HG03342 (cell line): ENCODE measurements around the gene PPP1CB.
"Not testable (repeated sequence)": the region's sequence is repeated elsewhere in the genome, so short reads cannot be mapped to it uniquely, and the experiment has no call there.

Experiments used
- ATAC-seq: cut with Tn5 transposase; IDR thresholded peaks from one replicate; pipeline ENCODE4 v1.9.1; 2021; ENCODE audit warnings: mild to moderate bottlenecking, moderate library complexity; ENCODE audit not compliant: unreplicated experiment

Gene PPP1CB

DNA sequence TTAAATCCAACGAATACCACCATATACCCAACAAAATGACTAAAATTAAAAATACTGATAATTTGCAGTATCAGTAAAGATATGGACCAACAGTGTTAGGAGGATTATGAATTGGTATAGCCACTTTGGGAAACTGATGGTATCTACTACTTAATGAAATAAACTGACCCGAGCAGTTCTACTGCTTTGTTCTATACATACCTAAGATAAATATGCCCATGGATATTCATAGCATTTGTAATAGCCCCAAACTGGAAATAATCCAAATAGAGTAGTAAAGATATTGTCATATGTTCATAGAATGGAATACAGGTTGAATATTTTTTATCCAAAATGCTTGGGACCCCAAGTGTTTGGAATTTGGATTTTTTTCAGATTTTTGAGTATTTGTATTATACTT, 20.7 kb downstream of the PPP1CB start:
- ATAC-seq, result no peak

DNA sequence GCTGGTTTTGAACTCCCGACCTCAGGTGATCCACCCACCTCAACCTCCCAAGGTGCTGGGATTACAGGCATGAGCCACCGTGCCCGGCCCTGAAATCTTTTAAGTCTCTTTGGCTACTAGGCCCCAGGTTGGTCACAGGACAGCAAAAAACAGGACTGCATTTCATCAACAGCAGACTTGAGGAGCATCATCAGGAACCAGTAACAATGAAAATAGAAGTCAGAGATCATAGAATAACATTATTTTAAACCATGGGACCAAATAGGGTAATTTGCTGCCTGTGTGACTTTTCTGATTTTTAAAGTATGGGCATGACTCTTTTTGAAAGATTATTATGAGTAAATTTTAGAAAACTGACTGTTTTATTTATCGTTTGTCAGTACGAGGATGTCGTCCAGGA, 24.8 kb downstream of the PPP1CB start:
- ATAC-seq, result no peak

DNA sequence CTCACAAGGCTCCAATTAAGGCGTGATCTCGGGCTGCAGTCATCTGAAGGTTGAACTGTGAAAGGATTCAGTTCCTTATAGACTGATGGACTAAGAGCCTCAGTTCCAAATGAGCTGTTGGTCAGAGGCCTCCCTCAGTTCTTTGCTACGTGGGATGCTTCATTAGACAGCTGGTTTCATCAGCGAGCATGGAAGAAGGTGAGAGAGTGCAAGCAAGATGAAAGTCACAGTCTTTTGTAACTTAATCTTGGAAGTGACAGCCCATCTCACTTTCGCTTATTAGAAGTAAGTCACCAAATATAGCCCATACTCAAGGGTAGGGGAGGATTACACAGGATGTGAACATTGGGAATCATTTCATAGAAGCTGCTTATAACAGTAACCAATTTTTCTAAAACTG, 26.8 kb downstream of the PPP1CB start:
- no peak for ATAC-seq

DNA sequence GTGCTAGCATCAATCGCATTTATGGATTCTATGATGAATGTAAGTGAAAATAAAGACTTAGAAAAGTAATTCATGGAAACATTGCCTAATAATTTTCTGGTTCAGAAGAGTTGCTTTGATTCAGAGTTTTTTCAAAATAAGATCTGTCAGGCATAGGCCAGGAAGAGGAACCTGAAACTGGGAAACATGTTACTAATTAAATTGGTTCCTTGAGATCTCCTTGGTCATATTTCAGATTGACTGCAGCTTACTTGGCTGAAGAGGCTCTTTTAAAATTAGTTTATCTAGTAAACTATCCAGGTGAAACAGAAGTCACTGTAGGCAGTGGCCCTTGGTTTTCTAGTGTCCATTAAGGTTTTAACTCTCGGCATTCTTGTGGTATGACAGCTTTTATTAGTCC, 27.4 kb downstream of the PPP1CB start:
- no peak for ATAC-seq

DNA sequence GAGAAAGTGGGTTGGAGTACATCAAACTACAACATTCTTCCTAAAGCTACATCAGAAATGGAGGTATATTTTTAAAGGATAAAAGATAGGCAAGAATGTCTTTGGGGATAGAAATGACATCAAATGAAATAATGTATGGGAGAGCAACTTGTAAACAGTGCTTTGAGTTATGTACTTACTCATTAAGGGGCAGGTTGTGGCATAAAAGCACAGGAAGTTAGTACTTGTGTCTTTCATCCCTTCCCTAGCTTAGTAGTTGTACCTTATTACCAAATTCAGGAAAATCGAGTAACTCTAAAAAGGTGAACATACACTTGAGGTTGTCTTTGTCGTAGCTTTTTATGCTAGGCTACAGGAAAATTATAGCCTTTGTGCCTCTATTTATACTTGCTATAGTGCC, 28.9 kb downstream of the PPP1CB start:
- no peak for ATAC-seq

DNA sequence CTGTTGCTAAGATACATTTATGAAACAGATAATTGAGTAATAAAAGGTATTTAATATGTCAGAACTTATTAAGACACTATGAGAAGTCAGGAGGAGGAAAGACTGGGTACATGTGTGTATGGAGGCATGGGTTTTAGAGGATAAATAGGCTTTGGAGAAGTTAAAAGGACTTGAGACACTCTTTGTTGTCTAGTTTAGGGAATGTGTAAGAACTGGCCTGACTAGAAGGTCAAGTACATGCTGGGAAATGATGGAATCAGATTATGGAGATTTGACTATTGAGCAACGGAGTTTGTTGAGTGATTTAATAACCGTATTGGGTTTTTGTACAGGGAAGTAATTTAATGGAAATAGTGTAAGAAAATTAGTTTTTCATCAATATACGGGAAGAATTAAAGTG, 30.8 kb downstream of the PPP1CB start:
- ATAC-seq, result no peak

DNA sequence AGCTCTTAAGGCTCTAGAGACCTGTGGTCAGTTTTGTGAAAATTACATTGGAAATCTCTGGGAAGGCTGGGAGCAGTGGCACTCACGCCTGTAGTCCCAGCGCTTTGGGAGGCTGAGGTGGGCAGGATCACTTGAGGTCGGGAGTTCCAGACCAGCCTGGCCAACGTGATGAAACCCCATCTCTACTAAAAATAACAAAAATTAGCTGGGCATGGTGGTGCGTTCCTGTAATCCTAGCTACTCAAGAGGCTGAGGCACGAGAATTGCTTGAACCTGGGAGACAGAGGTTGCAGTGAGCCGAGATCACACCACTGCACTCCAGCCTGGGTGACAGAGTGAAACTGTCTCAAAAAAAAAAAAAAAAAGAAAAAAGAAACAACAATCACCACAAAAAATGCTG, 32.9 kb downstream of the PPP1CB start:
- ATAC-seq, result not testable (repeated sequence)

DNA sequence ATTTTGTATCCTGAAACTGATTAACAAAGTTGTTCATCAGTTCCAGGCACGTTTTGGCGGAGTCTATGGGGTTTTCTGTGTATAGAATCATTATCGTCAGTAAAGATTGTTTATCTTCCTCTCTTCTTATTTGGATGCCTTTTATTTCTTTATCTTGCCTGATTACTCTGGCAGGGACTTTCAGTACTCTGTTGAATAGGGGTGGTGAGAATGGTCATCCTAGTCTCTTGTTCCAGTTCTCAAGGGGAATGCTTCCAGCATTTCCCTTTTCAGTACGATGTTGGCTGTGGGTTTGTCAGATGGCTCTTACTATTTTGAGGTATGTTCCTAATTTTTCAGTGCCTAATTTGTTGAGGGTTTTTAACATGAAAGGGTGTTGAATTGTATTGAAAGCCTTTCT, 45.0 kb downstream of the PPP1CB start:
- no peak for ATAC-seq

DNA sequence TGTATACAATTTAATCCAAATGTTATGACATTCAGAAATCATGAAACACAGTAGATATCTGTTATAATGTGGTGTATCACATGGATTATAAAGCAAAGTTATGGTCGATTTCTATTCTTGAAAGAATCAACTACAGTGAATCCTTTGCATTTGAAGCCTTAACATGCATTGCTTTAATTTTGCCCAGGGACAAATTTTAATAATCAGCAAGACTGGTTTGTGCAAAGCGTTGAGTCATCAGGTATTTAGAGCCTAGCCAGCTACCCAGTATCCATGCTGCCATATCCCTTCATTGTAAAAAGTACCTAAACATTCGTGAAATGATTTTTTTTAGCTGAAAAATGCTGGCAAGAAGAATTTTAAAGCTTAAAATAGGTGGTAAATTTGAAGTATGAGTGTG, 50.1 kb downstream of the PPP1CB start:
- no peak for ATAC-seq

DNA sequence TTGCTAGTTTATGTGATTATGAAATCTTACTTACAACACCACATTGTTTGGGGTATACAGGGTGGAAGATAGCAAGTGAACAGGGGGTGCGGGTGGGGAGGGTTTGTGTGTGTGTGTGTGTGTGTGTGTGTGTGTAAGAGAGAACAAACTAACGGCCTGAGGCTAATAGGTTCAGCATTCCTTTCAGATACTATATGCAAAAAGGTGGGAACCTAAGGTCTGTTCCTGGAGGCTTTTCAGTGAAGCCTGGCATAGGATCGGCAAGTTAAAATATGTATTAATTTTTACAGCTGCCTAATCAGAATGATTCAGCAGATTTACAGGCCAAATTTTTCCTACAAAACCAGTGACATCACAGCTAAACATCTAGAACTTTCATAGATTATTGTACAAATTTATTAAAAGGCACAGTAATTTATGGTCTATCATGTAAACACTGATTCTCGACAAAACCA, 51.4 kb downstream of the PPP1CB start:
- ATAC-seq, result no peak

DNA sequence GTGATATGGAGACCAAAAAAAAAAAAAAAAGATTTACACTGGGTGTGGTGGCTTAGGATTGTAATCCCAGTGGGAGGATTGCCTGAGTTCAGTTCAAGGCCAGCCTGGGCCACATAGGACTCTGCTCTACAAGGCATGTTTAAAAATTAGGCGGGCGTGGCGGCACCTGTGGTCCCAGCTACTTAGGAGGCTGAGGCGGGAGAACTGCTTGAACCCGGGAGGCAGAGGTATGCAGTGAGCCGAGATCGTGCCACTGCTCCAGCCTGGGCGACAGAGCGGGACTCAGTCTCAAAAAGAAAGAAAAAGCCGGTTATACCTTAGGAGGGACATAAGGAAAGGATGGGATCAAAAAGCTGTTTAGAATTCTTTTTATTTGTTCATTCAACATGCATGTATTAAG, 58.3 kb downstream of the PPP1CB start:
- no peak for ATAC-seq

DNA sequence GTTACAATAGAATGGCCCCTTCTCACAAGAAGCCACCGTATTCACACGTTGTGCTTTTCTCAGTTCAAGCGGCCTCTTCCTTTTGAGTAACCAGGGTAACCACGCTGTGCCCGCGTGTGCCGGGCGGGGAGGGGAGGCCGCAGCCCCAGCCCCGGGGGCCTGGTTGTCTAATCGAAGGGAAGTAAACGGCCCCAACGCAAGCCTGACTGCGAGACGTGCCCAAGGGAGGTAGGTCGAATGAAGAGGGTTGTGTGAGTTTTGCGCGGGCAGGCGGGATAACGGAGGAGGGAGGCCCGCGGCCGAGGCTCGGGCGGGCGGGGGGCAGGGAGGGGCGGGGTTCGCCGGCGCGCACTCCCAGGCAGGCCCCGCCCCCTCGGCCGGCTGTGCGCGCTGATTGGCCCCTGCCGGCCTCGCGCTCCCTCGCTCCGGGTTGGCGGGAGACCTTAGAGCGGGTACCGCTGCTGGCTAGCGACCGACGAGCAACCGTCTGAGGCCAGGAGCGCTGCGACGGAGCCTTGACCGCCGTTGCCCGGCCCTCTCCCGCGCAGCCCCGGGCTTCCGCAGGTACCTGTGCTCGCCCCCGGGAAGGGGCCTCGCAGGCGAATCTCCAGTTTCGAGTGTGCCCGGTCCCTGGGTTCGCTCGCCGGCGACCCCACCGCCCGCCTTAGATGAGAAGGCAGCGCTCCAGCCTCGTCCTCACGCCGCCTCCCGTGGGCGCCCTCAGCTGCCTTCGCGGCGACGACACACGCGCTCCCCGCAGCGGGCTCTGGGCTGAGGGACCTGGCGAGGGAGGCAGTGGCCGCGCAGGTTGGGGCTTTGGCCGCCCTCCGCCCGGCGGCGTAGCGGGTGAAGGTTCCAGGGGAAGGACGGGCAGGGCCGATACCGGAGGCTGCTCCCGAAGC, 59.0 kb downstream of the PPP1CB start, which contains the start of gene SPDYA:
SPDYA (plus strand) TSS at position 451 of the 902 bp plus-strand sequence. CDS start 5,181 bp downstream, outside the sequence.
- ATAC-seq, result peak; percentile 76

DNA sequence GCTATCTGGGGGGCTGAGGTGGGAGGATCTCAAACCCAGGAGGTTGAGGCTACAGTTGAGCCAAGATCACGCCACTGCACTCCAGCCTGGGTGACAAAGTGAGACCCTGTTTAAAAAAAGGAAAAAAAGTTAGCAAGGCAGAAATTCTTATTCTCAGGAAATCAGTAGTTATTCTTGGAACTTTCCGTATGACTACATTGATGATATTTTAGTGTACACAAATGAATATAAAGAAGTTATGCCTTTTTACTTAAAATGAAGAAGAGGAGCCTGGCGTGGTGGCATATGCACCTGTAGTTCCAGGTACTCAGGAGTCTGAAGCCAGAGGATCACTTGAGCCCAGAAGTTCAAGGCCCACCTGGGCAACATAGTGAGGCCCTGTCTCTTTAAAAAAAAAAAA, 66.4 kb downstream of the PPP1CB start:
- ATAC-seq, result no peak

DNA sequence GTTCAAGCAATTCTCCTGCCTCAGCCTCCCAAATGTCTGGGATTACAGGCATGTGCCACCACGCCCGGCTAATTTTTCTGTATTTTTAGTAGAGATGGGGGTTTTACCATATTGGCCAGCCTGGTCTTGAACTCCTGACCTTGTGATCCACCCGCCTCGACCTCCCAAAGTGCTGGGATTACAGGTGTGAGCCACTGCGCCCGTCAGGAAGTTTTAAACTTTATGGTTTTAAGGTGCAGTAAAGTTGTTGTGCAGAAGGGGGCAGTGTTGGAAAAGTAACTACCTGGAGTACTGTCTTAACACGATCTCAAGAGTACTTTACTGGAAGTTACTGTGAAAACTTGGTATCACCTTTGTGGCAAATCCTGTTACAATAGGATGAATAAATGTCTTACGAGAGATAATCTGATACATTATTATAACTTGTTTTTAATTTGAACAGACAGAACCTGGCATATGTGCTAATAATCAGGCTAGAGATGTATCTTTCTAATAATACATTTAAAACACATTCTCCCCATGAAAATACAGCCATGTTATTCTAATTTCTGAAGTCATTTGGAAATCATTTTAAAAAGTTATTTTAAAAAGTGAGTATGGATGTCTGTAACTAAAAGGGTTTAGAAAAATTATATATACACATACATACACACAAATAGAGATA, 69.8 kb downstream of the PPP1CB start:
- ATAC-seq, result no peak

DNA sequence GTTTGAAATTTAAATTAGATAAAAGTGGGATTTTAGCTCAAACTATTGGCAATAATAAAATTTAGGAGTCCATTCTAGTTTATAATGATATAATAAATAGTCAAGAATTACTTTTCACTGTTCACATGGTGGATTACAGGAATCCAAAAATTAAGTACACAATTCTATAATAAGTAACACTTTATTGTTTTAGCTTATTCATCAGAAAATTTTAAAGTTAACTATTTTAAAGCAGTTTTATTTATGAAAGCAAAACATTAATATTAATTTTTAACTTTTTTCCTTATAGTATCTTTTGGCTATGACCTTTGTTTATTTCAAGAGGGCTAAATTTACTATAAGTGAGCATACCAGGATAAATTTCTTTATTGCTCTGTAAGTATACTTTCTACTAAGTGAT, 70.4 kb downstream of the PPP1CB start:
- ATAC-seq, result no peak

DNA sequence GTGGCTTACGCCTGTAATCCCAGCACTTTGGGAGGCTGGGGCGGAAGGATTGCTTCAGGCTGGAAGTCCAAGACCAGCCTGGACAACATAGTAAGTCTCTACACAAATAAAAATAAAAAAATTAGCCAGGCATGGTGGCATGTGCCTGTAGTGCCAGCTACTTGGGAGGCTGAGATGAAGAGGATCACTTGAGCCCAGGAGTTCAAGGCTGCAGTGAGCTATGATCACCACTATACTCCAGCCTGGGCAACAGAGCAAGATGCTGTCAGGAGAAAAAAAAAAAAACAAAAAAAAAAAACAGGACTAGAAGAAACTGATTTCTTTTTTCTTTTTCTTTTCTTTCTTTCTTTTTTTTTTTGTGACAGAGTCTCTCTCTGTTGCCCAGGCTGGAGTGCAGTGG, 72.6 kb downstream of the PPP1CB start:
- no peak for ATAC-seq

DNA sequence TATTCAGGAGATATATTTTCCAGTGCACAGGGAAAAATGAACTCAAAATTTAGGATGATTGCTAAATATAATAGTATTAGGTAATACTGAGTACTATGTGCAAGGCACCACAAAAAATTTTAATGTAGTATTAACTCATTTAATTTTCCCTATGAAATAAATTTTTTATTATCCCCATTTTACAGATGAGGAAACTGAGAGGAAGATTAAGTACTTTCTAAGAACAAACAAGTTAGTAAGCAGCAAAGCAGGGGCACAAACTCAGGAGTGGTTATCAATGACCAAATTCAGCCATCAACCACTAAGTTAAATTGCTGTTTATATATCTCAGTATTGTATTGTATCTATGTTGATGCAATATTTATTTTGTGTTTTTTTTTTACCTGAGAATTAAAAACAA, 73.2 kb downstream of the PPP1CB start:
- no peak for ATAC-seq

DNA sequence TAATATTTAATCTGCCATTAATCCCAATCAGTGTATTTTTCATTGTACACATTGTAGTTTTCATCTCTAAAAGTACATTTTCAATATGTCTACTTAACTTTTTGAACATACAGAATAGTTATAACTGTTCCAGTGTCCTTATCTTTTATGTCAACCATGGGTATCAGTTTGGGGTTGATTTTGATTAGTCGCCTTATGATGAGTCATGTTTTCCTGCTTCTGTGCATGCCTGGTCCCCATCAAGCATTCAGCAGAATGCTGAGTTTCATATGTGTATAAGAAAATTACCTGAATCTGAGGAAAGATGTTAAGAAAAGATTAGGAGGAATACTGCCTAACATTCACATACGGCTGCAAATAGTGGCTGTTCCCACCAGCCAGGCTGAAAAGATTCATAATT, 76.8 kb downstream of the PPP1CB start:
- ATAC-seq, result no peak

DNA sequence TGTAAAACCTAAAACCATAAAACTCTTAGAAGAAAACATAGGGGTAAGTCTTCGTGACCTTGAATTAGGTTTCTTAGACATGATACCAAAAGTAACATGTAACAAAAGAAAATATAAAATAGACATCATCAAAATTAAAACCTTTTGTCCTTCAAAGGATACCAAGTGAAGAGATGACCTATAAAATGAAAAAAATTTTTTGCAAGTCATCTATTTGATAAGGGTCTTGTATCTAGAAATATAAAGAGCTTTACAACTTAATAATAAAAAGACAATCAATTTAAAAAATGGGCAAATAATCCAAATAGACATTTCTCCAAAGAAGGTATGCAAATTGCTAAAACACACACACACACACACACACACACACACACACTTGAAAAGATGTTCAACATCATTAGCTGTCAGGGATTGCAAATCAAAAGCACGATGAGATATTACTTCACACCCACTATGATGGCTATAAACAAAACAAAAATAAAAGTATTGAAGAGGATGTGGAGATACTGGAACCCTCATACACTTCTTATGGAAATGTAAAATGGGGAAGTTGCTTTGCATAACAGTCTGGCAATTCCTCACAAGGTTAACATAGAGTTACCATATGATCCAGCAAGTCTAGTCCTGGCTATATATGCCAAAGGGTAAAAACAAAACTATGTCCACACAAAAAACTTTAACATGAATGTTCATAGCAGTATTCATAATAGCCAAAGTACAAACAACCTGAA, 82.3 kb downstream of the PPP1CB start:
- ATAC-seq, result no peak

DNA sequence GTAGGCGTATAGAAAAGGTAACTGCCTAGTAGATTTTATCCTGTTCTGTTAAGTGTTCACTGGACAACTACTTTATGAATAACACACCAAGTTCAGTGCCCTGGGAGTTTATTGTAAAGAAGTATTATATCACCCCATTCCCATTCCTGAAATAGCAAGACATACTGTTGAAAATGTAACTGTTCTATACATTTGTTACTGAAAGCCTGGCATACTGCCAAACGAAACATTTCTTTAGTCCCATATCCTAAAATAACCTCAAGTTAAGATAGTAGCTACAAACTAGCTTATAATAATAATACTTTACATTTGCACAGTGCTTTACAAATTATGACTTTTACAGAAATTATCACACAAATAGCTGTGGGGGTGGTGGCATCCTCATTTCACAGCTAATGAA, 84.2 kb downstream of the PPP1CB start:
- ATAC-seq, result no peak

DNA sequence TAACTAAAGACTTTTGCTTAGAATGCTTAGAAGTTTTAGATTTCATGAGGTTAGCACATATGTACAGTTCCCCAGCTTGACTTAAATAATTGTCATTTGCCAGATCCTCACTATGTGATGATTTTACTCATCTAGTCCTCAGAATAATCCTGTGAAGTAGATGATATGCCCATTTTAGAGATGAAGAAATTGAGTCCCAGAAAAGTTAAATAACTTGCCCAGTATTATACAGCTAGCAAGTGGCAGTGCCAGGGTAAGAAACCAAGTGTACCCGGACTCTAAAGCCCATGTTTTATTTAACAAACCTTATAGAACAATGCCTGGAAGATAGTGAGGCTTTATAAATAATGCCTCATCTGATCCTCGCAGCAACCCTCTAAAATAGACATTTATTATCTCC, 87.3 kb downstream of the PPP1CB start:
- ATAC-seq, result no peak

DNA sequence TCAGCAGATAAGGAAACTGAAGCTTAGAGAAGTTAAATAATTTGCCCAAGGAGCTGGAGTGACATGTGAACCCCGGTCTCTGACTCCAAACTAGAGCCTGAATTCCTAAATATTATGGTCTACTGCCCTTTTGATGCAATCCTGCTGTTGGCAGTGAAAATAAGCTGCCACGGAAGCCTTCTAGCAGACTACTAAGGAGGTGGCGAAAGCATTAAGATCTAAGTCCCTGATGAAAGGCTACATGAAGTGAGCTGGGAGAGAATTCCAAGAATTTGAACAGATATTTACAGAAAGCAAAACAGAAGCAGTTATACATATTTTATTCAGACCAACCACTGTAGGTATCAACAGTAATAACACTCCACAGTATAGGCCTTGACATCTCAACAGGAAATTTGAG, 90.4 kb downstream of the PPP1CB start:
- ATAC-seq, result no peak
